Neural crest cell (in vitro differentiated cells): ENCODE data around the gene PUM1. TPM values are rescaled to one million over a fixed set of nuclear protein-coding genes. Genes with fewer than 3 reads are reported as not detected.

Source experiments
- DNase-seq: peaks from one replicate; pipeline ENCODE4 v3.0.0; 2021; ENCODE audit warnings: low read depth, mixed read lengths, low spot score
- H3K27ac Mint-ChIP-seq: one replicate; pipeline ENCODE4 v1.8.0; 2021; ENCODE audit warnings: mild to moderate bottlenecking, mixed read lengths; ENCODE audit not compliant: unreplicated experiment
- H3K27me3 Mint-ChIP-seq: 2 replicates; pipeline ENCODE4 v1.8.0; 2021; ENCODE audit warnings: low read depth, mild to moderate bottlenecking, mixed read lengths
- H3K36me3 Mint-ChIP-seq: 2 replicates; pipeline ENCODE4 v1.8.0; 2021; ENCODE audit warnings: low read depth, mild to moderate bottlenecking, mixed read lengths
- H3K4me1 Mint-ChIP-seq: 2 replicates; pipeline ENCODE4 v1.8.0; 2021; ENCODE audit warnings: mixed read lengths
- H3K4me3 Mint-ChIP-seq: one replicate; pipeline ENCODE4 v1.8.0; 2021; ENCODE audit warnings: mild to moderate bottlenecking, mixed read lengths
- H3K9me3 Mint-ChIP-seq: 2 replicates; pipeline ENCODE4 v1.8.0; 2021; ENCODE audit warnings: mixed read lengths
- CTCF ChIP-seq: fragments of 200-600 bp; sonication (generic); conservative IDR thresholded peaks from 2 replicates; pipeline ENCODE4 v1.5.0; 2021; ENCODE audit warnings: antibody characterized with exemption, mild to moderate bottlenecking
- total RNA-seq: library from RNA; stranded (reverse); gene quantifications from 2 replicates; pipeline ENCODE4 v1.2.1, GENCODE V29; 2021

PUM1 gene
- total RNA-seq, 1 donor from 2014 or later, result 164 TPM

DNA sequence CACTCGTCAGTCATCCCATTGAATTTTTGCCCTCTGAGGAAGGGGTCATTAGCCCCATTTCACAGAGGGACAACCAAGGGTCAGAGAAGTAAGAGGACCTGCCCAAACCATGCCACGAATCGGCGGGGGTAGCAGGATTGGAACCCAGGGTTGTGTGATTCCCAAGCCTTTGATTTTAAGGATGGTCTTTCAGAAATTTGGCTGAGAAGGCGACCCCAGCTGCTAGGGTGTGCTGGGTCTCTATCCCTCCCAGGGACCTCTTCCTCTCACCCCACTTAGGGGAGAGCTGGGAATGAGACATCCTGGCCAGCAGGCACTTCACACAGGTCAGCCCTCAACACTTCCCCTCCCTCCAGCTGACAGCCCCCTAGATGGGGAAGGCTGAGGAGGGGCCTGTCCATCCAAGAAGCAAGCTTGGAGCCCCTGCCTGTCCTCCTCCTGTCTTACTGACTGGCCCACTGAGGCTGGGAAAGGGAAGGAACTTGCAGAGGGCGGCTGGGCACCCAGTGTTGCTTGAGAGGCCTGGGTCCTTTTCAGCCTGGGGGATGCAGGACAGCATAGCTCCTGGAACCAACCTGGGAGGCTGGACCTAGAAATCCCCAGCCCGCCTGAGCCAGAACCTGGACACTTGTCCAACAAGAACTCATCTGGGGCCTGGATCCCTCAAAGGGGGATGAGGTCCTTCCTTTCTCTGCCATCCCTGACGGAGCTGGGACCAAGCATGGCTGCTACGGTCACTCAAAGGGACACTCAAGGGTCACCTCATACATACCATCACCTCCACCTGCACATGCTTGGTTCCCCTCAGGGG, 158.7 kb downstream of the PUM1 start:
- no peak for DNase-seq
- no peaks in the 10 kb centered on the region for H3K27me3 Mint-ChIP-seq
- peak overlapping the region; percentile 97 for H3K4me3 Mint-ChIP-seq
- H3K4me1 Mint-ChIP-seq, result peaks cover 66% of the 10 kb centered on the region
- no peaks in the 10 kb centered on the region for H3K36me3 Mint-ChIP-seq
- no peak for TF ChIP-seq CTCF
- no peaks in the 10 kb centered on the region for H3K9me3 Mint-ChIP-seq
- H3K27ac Mint-ChIP-seq, result peak overlapping the region; percentile 80

DNA sequence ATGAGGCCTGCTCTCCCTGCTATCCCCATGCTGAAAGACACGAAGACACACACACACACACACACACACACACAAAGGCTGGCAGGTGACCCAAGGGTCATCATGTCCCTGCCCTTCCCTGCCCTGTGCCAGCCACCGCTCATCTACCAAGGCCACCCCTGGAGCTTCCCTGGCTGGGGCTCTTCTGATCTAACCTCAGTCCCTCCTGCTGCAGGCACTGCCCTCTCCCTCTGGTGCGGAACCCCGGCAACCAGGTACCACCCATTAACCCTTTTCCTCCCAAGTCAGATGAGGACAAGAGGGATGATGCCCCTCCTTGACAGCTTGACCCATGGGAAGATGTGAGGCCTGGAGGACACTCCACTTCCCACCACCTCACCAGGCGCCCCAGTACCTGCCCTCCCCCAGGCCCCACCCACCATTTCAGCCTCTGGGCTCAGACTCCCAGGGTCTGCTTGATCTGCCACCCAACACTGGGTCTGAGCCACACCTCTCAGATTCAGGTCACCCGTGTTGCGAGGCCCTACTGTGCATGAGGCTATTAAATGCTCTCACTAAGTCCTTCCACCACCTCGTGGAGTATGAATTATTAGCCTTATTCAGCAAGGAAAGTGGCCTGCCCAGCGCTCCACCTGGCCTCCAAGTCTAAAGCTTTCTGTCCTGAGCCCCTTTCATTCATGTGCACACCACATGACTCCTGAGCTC, 159.4 kb downstream of the PUM1 start:
- no peak for TF ChIP-seq CTCF
- Mint-ChIP-seq H3K27me3 (no peaks in the 10 kb centered on the region), H3K27ac (peak overlapping the region; percentile 27), H3K36me3 (no peaks in the 10 kb centered on the region), H3K4me1 (peaks cover 62% of the 10 kb centered on the region), H3K4me3 (peak overlapping the region; percentile 87), H3K9me3 (no peaks in the 10 kb centered on the region)
- no peak for DNase-seq

GRCh38 chr1:30905403-30905802, 160.1 kb downstream of the PUM1 start:
- peaks cover 55% of the 10 kb centered on the region for H3K4me1 Mint-ChIP-seq

DNA sequence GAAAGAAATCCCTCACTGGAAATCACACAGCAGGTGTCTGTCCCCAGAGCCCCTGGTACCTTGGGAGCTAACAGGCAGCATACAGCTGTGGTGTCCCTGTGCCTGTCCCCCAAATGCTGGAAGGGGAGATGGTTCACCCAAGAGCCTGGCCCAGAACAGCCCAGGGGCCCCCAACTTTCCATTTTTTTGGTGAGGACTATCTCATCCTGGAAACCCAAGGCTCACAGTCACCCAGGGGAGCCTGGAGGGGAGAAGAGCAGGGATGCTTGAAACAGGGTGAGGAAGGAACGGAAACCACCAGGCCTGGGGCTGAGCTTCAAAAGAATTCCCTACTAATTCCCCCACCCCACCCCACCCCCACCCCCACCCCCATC, 160.6 kb downstream of the PUM1 start:
- Mint-ChIP-seq H3K27me3 (no peaks in the 10 kb centered on the region), H3K4me1 (peaks cover 56% of the 10 kb centered on the region), H3K4me3 (peak overlapping the region; percentile 72), H3K9me3 (no peaks in the 10 kb centered on the region), H3K27ac (no peak overlapping the region), H3K36me3 (no peaks in the 10 kb centered on the region)
- TF ChIP-seq CTCF, result no peak
- no peak for DNase-seq

More at GRCh38 chr1:30905403-30905802, 160.1 kb downstream of the PUM1 start:
- peak overlapping the region; percentile 87 for H3K4me3 Mint-ChIP-seq
- TF ChIP-seq CTCF, result no peak
- no peaks in the 10 kb centered on the region for H3K36me3 Mint-ChIP-seq
- no peaks in the 10 kb centered on the region for H3K9me3 Mint-ChIP-seq
- no peaks in the 10 kb centered on the region for H3K27me3 Mint-ChIP-seq
- no peak overlapping the region for H3K27ac Mint-ChIP-seq
- DNase-seq, result no peak

GRCh38 chr1:30904191-30904961, 161.1 kb downstream of the PUM1 start:
- no peak for TF ChIP-seq CTCF
- peak overlapping the region; percentile 72 for H3K4me3 Mint-ChIP-seq
- DNase-seq, result no peak
- H3K36me3 Mint-ChIP-seq, result no peaks in the 10 kb centered on the region
- no peak overlapping the region for H3K27ac Mint-ChIP-seq
- H3K27me3 Mint-ChIP-seq, result no peaks in the 10 kb centered on the region
- peaks cover 56% of the 10 kb centered on the region for H3K4me1 Mint-ChIP-seq
- H3K9me3 Mint-ChIP-seq, result no peaks in the 10 kb centered on the region
